ENCODE results near the gene EME2.

EME2 gene

DNA sequence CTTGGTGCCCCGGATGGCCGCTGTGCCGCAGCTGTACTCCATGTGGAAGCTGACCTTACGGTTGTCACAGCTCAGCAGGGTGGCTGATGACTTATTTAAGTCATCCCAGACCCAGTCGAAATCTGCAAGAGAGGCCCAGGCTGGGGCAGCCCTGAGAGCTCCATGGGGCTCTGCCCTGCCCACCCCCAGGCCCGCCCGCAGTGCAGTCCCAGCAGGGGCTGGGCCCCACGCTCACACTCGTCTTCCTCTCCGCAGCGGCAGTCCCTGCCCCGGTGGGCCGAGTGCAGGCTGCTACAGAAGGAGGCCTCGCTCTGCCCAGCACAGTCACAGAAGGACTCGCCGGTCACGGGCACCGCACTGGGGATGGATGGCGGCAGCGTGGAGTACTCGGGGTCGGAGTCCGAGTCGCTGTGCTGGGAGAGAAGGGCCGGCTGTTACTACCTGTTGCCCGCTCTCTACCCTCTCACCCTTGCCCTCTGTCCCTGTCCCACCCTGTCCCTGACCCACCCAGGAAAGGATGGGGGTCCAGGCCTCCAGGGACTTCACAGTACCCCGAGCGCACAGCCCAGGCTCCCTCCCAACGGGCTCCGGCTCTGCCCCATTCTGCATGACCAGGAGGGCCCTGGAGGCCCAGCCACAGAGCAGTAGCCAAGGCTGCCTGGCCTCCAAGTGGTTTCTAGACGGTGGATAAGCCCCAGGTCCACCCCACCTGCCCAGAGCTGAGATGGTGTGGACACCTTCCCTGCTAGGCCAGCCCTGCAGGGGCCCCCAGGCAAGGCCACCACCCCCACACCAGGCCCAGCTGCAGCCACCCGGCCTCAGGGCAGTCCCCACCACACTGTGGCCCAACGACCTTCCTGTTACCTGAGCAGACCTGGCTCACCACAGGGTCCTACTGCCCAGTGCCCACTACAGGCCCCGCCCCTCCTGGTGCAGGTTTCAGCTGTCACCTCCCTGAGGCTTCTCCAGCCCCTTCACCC, 5.9 kb downstream of the EME2 start:
- DNase-seq (ENCODE audit: low spot score) = no peak

DNA sequence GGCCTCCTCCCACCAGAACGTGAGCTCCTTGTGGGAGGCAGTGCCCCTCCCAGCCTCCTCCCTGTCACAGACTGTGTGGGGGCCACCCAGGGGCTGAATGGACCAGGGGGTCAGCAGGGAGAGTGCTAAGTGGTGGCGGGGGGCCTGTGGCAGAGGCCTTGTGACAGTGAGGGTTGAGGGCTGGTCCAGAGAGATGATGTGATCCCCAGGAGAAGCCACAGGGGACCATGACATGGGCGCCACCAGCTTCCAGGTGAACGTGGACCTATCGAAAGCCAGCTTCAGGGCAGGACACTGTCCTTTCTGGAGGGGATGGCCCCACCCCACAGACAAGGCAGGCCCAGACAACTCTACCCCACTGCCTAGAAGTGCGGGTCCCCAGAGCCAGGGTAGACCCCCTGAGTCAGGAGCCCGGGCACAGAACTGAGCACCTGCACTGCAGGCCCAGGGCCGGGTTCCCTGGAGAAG, 6.7 kb downstream of the EME2 start:
- DNase-seq (ENCODE audit: low spot score) = no peak

DNA sequence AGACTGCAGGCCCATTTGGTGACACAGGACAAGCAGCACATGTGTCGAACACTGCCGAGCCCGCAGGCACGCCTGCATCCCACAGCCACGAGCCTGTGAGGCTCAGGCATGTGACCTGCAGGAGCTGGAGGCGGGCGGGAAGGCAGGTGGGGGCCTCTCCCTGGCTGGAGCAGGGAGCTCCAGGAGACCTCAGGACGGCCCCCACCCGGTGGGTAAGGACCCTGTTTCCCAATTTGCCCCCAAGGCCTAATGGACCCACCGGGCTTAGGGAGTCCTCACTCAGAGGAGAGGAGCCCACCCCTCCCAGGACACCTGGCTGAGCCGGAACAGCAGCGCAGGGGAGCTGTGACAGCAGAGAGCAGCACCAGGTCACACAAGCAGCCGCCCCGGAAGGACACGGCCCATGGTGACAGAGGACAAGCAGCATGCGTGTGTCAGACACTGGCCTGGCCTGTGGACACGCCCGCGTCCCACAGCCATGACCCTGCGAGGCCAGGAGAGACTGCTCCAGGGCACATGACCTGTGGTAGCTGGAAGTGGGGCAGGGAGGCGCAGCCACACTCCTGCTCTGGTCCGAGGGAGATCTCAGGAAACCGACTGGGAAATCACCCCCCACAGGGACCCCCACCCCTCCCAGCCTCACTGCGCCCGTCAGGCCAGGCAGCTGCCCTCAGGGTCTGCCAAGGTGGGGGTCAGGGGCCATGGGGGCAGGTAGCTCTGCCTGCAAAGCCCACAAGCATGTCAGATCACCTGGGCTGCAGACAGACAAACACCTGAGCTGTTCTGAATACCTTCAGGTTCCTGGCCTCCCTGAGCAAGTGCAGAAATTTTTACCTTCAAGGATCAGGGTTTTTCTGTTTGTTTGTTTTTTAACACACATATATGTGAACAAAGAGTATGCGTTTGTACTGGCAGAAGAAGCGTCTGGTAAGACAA, 7.4 kb downstream of the EME2 start:
- DNase-seq (ENCODE audit: low spot score) = no peak

DNA sequence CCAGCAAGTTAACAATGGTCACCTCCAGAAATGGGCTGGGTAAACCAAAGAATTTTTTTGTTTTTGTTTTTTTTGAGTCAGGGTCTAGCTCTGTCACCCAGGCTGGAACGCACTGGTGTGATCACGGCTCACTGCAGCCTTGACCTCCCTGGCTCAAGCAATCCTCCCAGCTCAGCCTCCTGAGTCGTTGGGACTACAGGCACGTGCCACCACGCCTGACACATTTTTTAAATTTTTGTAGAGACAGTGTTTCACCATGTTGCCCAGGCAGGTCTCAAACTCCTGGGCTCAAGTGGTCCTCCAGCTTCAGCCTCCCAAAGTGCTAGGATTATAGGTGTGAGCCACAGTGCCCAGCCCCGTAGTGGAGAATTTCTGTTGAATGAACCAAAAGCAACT, 8.1 kb downstream of the EME2 start:
- DNase-seq (ENCODE audit: low spot score) = no peak

DNA sequence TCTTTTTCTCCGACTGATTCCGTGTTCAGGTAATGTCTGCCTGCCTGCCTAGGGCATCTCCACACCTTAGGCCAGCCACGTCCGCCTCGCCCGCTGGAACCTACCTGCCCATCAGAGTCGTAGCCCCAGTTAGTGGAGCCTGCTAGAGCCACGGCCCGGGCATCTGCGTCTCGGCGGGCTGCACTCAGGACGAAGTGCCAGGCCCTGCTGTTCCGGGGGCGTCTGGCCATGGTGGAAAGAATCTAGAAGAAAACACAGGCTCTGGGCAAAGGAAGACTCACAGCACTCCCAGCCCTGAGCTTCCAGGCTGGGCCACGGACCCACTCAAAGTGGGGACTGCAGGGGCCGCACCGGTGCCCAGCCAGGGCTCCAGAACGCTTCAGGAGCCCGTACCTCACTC, 8.6 kb downstream of the EME2 start:
- no peak for DNase-seq (ENCODE audit: low spot score)

DNA sequence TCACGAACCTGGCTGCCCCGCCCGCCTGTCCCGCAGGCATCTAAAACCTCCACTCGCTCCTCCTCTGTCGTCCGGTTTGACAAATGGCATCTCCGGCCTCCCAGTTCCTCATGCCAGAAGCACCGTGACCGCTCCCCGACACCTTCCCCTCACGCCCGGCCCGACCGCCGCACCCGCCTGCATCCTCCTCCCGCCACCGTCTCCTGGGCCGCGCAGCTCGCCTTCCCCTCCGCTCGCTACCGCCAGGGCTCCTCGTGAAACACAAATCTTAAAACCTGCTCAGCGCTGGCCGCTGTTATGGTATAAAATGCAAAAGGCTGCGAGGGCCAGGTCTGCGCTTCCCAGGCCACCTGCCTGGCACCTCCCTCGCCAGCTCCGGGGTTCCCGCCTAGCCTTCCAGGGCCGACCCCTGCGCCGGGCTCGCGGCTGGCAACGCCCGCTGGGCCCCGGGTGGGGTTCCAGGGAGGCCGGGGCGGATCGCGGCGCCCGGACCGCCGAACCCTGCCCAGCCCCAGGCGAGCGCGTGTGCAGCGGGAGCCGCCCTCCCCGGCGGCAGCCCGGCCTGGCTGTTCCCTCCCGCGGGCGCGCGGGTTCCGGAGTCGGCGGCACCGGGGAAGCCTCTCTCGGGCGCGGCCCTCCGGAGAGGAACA, 9.3 kb downstream of the EME2 start:
- peak; percentile 51 for DNase-seq (ENCODE audit: low spot score)

DNA sequence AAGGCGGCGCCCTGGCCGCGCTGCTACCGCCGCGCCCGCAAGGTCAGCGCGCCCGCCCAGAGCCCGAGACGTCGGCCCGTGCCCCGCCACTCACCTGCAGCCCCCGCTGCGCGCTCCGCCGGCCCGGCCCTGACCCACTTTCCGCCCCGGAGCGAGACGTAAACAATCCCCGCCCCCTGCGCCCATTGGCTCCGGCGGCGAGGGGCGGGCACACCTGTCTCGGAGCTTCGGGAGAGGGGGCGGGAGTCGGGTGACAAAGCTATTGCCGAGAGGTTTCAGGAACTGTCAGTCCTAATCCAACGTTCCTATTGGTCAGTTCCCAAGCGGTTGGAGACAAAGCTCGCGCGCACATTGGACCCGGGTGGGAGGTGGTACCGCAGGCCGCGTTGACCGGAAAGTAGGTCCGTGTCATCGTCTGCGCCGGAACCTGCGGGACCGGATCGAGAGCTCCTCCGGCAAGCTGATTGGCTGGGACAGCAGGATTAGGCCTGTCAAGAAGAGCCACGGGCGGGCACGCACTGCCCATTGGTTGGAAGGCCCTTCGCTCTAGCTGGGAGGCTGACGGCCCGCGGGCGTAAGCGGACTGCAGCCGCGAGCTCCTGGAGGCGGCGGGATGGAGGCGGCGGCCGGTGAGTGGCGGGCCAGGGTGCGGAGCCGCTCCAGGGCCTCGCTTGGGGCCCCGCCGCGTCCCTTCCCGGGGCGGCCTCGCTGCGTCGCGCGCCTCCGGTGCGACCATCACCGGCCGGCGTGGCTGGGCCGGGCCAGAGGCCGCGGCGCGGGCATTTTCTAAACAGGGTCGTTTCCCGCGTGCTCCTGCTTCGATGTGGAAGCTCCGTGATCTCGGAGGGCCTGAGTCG, 10.0 kb downstream of the EME2 start, which contains the start of the genes NUBP2 and SPSB3:
Gene NUBP2, plus strand, starts transcription at position 553 of the 857 bp plus-strand sequence. Its CDS starts 61 bp downstream, at position 614.
Gene SPSB3, minus strand, starts transcription at position 164 of the 857 bp plus-strand sequence. CDS start 1,088 bp downstream, outside the sequence.
- DNase-seq (ENCODE audit: low spot score) = peak; percentile 100

DNA sequence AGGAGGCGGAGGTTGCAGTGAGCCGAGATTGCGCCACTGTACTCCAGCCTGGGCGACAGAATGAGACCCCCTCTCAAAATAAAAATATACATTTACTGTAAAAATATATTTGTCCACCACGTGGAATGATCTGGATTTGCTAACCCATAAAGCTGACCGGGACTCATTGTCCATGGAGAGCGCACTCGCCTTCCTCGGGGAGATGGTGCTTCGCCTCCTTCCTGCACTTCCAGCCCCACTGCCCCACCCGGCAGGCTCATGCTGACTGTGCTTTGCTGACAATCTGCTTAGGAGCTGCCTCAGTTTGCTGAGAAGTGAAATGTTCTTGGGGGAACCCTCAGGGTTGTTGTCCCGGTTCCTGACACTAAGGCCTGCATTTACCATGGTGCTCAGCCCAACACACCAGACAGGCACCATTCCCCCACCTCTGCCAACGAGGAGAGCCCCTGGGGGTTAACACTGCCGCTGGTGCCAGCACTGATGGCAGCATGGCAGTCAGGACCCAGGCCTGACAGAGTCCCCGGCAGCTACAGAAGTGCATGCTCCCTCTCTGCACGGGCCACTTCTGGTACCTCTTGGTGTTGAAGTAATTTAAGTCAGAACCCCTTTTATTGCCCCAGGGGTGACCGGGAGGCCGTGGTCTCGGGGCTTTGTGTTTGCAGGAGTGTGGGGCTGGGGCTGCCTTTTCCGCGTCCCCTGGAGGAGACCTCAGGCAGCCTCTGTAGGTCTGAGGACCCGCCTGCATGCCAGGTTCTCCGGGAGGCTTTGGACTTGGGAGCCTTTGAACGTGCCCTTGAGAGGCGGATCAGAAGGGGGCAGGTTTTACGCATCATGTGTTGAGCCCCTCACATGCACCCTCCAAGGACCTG, 12.6 kb downstream of the EME2 start:
- DNase-seq (ENCODE audit: low spot score) = no peak

DNA sequence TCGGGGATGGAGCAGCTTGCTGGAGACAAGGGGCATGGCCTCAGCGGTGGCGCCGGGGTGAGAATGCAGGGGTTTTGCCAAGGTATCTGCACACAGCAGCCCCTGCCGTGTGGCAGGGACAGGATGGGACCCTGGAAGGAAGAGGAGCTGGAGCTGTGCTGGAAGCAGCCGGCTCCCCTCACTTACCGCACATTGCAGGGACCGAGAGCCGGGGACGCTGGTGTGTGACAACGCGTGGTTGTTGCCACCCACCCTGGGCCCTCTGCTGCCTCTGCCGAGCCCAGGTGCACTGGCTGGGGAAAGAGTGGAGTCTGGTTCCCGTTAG, 13.2 kb downstream of the EME2 start:
- DNase-seq (ENCODE audit: low spot score) = no peak

DNA sequence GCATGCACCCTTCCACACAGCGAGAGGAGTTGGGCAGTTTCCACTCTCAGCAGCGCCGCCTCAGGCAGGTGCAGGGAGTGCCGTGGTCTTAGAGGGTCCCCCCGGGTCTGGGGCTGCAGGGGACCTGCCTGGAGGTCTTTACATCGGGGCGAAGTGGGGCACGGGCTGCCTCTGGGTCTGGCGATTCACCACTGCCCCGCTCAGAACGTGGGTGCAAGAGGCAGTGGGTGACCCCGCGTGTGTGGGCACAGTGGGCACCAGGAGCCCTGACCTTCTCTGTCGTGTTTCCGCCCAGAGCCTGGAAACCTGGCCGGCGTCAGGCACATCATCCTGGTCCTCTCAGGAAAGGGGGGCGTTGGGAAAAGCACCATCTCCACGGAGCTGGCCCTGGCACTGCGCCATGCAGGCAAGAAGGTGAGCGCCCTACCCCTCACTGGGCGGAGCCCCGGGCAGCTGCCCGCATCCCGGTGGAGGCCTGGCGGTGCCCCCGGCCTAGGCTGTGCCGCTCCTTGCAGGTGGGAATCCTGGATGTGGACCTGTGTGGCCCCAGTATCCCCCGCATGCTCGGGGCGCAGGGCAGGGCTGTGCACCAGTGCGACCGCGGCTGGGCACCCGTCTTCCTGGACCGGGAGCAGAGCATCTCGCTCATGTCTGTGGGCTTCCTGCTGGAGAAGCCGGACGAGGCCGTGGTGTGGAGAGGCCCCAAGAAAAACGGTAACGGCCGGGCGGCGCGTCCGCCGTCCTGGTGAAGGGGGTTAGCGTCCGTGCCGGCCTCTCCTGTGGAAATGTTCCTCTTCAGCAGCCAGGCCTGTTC, 13.8 kb downstream of the EME2 start:
- DNase-seq (ENCODE audit: low spot score) = no peak

DNA sequence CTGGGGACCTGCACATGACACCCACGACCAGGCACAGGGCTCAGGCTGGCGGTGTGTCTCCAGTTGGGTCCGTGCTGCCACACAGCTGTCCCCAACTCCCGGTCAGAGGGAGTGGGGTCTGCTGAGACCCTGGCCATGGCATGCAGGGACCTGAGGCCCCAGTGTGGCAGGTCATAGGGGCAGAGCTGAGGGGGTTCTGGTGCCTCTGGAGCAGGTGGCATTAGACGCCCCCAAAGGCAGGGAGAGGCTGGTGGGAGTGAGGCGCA, 14.4 kb downstream of the EME2 start:
- DNase-seq (ENCODE audit: low spot score) = no peak

DNA sequence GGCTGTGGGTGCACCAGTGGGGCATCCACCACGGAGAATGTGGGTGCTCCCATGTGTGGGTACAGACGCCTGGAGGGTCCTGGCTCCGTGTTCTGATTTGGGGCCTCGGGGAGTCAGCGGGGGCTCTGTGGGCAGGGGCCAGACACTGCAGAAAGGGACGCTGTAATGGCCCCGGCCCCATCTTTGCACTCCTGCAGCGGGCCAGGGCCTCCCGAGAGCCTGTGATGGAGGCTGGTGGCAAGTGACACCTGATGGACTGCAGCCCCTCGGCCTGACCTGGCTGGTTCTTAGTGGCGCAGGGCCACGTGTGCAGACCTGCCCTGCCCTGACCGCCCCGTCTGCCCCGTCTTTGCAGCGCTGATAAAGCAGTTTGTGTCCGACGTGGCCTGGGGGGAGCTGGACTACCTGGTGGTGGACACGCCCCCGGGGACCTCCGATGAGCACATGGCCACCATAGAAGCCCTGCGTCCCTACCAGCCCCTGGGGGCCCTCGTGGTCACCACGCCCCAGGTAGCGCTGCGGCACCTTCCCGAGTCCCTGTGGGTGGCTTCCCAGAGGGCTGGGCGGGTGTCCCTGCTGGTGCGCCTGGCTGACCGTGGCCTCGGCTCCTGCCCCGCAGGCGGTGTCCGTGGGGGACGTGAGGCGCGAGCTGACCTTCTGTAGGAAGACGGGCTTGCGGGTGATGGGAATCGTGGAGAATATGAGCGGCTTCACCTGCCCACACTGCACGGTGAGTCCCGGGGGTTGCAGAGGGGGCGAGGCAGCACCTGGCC, 14.9 kb downstream of the EME2 start:
- no peak for DNase-seq (ENCODE audit: low spot score)

DNA sequence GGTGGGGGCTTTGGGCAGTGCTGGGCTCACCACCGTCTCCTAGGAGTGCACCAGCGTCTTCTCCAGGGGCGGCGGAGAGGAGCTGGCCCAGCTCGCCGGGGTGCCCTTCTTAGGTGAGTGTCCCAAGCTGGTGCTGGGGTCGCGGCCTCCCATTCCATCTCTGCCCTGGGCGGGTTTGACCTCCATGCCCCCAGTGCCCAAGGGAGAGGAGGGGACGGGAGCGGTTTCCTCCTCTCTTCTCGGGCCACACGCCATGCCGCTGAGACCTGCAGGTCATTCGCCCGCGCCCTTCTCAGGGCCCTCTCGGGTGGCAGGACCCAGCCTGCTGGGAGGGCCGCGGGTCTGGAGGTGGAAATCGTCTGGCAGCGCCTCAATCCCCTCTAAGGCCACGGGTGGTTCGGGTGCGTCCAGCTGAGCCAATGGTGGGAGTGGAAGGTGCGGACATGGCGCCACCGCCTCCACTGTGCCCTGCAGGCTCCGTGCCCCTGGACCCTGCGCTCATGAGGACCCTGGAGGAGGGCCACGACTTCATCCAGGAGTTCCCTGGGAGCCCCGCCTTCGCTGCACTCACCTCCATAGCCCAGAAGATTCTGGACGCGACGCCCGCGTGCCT, 15.6 kb downstream of the EME2 start:
- no peak for DNase-seq (ENCODE audit: low spot score)

DNA sequence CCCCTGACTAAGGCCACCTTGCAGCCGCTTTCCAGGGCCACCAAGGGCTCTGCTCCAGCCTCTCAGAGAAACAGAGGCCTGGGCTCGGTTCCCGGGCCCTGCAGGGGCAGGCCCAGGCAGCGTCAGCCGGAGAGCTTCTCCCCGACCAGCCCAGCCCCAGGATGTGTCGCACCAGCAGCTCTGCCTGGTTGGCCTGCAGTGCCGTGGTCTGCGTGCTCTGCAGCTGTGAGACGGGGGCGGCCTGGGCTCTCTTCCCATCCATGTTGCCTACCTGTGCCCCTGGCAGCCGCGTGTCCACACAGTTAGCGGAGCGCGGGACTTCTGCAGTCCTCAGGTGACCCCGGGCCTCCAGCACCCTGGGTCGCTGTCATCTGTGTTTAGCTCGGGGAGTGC, 16.1 kb downstream of the EME2 start:
- no peak for DNase-seq (ENCODE audit: low spot score)

DNA sequence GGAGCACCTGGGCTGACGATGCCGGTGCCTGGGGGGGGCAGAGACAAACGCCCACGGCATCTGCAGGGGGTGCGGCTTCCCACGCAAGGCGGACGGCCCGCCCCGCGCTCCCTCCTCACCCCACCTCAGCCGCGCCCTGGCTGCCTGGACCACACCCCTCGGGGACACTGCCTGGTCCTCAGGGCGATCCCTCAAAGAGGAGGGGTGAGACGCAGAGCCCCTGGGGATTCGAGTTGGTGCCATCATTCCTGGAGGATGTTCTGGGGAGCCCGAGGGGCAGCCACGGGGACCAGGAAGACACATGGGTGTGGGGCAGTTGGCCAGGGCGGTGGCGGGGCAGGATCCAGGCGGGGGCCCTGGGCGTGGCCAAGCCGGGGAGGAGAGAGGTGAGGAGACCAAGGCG, 17.0 kb downstream of the EME2 start:
- DNase-seq (ENCODE audit: low spot score) = no peak

DNA sequence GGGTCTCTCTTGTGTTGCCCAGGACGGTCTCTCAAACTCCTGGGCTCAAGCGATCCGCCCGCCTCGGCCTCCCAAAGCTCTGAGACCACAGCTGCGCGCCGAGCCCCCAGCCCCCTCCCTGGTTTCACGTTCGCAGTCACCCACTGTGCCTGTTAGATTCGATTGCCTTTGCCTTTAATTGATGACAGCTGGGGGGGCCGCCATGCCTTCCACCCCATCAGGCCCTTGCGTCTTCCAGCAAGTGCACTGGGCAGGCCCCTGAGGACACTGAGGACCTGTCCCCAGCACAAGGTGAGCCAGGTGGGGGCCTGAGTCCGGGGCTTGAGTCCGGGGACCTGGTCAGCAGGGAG, 17.6 kb downstream of the EME2 start:
- no peak for DNase-seq (ENCODE audit: low spot score)

DNA sequence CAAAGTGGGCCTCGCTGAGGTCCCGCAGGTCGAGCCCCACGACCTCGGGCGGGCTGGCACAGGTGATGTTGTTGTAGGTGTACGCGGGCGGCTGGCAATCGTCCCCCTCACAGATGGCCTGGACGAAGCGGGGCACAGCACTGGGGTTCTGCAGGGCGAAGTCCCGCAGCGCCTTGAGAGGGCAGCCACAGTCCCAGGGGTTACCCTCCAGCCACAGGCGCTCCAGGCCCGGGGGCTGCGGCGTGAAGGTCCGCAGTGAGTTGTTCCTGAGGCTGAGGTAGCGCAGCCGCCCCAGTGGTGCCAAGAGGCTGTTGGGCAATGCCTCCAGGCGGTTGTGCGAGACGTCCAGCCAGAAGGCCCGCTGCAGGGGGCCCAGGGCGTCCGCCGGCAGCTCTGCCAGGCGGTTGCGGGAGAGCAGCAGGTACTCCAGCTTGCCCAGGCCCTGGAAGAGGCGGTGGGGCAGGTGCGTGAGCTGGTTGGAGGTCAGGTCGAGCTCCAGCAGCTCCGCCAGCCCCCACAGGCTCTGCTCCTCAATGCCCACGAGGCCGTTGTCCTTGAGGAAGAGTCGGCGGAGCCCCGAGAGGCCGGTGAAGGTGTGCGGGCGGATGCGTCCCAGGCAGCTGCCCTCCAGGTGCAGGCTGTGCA, 18.1 kb downstream of the EME2 start:
- DNase-seq (ENCODE audit: low spot score) = no peak
